LNCaP clone FGC (cell line): ENCODE results near the gene MKLN1.
"Not testable (repeated sequence)": the region's sequence is repeated elsewhere in the genome, so short reads cannot be mapped to it uniquely, and the experiment has no call there.

Experiments
- DNase-seq: peaks from one replicate; pipeline ENCODE4 v3.0.0-alpha.2; 2011; ENCODE audit warnings: low read depth
- H3K4me3 ChIP-seq: 2 replicates; pipeline ENCODE4 v1.5.1; 2011; ENCODE audit warnings: mild to moderate bottlenecking, low read depth, low read length, control low read depth
- TF ChIP-seq, protein P1 (sequence below): IDR thresholded peaks from 2 replicates; pipeline ENCODE4 v1.5.1; 2012; ENCODE audit warnings: mild to moderate bottlenecking; ENCODE audit not compliant: control insufficient read depth, insufficient read depth; ENCODE audit errors: extremely low read depth

MKLN1 gene

DNA sequence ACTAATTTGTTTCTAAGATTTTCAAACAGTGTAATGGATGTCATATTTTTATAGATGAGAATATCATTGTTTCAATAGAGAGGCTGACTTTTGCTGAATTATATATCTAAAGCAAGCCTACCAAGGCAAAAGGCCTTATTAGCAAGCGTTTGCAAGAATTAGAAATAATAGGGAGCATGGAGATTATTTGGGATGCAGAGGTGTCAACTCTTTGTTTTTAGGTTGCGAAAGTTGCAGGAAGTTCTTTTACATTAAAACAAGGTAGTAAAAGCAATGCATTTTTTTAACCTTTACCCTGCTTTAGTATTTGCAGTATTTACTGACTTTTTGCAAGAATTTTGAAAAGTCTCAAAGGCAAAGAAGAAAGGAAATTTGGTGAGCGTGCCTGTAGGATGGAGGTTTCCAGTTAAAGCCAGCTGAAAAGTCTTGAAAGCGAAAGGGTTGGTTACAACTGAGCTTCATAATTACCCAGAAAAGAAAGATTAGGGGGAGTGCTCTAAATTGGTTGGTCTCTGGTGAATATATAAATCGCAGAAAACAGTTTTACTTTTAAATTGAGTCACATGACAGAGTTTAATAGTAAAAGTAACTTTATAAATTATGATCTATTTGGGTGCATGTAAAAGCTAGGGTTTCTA is 81.6 kb downstream of the MKLN1 start:
- TF ChIP-seq, protein P1, sequence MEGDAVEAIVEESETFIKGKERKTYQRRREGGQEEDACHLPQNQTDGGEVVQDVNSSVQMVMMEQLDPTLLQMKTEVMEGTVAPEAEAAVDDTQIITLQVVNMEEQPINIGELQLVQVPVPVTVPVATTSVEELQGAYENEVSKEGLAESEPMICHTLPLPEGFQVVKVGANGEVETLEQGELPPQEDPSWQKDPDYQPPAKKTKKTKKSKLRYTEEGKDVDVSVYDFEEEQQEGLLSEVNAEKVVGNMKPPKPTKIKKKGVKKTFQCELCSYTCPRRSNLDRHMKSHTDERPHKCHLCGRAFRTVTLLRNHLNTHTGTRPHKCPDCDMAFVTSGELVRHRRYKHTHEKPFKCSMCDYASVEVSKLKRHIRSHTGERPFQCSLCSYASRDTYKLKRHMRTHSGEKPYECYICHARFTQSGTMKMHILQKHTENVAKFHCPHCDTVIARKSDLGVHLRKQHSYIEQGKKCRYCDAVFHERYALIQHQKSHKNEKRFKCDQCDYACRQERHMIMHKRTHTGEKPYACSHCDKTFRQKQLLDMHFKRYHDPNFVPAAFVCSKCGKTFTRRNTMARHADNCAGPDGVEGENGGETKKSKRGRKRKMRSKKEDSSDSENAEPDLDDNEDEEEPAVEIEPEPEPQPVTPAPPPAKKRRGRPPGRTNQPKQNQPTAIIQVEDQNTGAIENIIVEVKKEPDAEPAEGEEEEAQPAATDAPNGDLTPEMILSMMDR, result no peak
- no peak overlapping the region for H3K4me3 ChIP-seq
- no peak for DNase-seq

DNA sequence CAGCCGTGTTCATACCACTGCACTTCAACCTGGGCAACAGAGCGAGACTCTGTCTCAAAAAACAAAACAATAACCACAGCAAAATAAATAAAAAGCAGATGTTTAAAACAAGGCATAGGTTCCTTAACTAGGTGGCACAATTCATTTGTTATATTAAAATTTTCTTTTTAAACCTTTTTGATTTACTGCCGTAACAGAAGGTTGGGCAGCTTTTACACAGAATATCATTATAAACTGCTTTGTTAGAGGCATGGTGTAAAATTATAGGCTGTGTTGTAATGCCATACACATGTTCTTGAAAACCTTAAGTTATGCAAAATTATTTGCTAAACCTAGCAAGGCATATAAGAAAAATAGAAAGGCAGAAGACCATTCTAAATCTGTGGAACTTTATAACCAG is 84.4 kb downstream of the MKLN1 start:
- H3K4me3 ChIP-seq, result no peak overlapping the region
- no peak for DNase-seq
- TF ChIP-seq, protein P1, result no peak

GRCh38 chr7:131413711-131414110 is 86.0 kb downstream of the MKLN1 start:
- TF ChIP-seq, protein P1, result no peak
- DNase-seq, result no peak
- H3K4me3 ChIP-seq, result no peak overlapping the region

- no peak for DNase-seq
- H3K4me3 ChIP-seq, result no peak overlapping the region
- TF ChIP-seq, protein P1, result peak; percentile 74
These were observed 96.6 kb downstream of the MKLN1 start for GRCh38 chr7:131424219-131424822.

DNA sequence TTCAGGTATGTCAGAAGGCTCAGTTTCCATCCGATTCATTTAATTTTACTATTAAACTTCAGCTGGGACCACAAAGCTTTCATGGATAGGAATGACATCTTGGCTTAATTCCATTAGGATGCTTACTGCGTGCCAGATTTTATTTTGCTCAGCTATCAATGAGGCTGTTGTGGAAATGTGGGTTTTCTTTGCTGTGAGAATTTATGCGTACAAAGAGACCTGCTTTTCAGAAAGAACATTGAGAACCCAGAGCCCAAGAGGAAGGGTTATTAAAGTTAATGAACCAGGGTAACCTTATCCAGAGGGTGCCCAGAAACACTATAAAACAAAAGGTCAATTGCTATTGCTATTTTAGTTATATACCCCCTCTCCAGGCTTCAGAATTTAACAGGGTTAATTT is 98.3 kb downstream of the MKLN1 start:
- no peak for DNase-seq
- TF ChIP-seq, protein P1, result no peak
- no peak overlapping the region for H3K4me3 ChIP-seq

DNA sequence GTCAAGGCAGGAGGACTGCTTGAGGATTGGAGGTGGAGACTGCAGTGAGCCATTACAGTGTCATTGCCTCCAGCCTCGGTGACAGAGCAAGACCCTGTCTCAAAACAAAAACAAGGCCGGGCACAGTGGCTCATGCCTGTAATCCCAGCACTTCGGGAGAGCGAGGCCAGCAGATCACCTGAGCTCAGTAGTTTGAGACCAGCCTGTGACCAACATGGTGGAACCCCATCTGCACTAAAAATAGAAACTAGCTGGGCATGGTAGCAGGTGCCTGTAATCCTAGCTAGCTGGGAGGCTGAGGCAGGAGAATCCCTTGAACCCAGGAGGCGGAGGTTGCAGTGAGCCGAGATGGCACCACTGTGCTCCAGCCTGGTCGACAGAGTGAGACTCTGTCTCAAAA is 103.2 kb downstream of the MKLN1 start:
- DNase-seq, H3K4me3 ChIP-seq: not testable (repeated sequence)

- TF ChIP-seq, protein P1, result no peak
- peak; percentile 86 for DNase-seq
- H3K4me3 ChIP-seq, result no peak overlapping the region
These were observed 103.6 kb downstream of the MKLN1 start for GRCh38 chr7:131431289-131431688.
